Lower leg skin (tissue), 3 donors: ENCODE data around the gene APCDD1L.

Experiments used
- POLR2A ChIP-seq, 2 donors: fragments of 450-650 bp; IDR thresholded peaks; one replicate each; pipeline ENCODE4 v1.6.1; 2016 to 2017; ENCODE audit warnings: antibody characterized with exemption in 2 of 2, mild to moderate bottlenecking in 1 of 2, moderate library complexity in 1 of 2
- TF ChIP-seq, protein P1 (sequence below), 3 donors: fragments of 450-650 bp; IDR thresholded peaks; one replicate each; pipeline ENCODE4 v1.5.1; 2016; ENCODE audit warnings: antibody characterized with exemption in 3 of 3, mild to moderate bottlenecking in 3 of 3, moderate library complexity in 2 of 3

DNA sequence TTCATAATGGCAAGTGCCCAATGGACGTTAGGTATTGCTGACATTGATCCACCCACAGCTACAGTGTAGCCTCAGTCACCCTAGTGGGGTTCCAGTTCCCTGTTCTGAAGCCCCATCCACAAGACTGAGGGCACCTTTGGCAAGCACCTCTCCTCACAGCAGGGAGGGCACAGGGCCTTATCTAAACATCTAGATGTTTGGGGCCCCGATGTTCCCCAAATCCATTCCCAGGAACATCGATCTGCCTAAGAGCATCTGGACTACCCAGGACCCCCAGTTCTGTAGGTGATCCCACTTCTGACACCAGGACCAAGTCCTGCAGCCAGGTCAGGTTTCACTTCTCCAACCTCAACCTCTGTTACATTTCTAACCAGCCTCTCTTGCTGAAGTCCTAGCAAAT is 10.6 kb downstream of the APCDD1L start:
- TF ChIP-seq, protein P1, sequence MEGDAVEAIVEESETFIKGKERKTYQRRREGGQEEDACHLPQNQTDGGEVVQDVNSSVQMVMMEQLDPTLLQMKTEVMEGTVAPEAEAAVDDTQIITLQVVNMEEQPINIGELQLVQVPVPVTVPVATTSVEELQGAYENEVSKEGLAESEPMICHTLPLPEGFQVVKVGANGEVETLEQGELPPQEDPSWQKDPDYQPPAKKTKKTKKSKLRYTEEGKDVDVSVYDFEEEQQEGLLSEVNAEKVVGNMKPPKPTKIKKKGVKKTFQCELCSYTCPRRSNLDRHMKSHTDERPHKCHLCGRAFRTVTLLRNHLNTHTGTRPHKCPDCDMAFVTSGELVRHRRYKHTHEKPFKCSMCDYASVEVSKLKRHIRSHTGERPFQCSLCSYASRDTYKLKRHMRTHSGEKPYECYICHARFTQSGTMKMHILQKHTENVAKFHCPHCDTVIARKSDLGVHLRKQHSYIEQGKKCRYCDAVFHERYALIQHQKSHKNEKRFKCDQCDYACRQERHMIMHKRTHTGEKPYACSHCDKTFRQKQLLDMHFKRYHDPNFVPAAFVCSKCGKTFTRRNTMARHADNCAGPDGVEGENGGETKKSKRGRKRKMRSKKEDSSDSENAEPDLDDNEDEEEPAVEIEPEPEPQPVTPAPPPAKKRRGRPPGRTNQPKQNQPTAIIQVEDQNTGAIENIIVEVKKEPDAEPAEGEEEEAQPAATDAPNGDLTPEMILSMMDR (IDR thresholded peaks at IDR 0.05), result no peak
- TF ChIP-seq POLR2A (IDR thresholded peaks at IDR 0.05), result no peak
